SK-N-SH (cell line): ENCODE measurements around the gene RIC3. TPM values are rescaled to one million over a fixed set of nuclear protein-coding genes. Genes with fewer than 3 reads are reported as not detected.

Source experiments
- CTCF ChIA-PET: fragments of 300-600, 350-600 bp; formaldehyde crosslinking; extraction: SDS; loops from one replicate; lab custom pipeline; 2021; lab: Yijun Ruan, JAX
- POLR2A ChIA-PET: fragments of 350-600 bp; sonication (Branson Sonifier 250); formaldehyde crosslinking; extraction: SDS; loops from one replicate; lab custom pipeline; 2020; ENCODE audit warnings: antibody characterized with exemption, inconsistent platforms; lab: Yijun Ruan, JAX
- DNase-seq: peaks from one replicate; pipeline ENCODE4 v3.0.0; 2012
- H2AFZ ChIP-seq: fragments of 200-600 bp; sonication (generic); 2 replicates; pipeline ENCODE4 v1.8.1; 2016; ENCODE audit warnings: antibody characterized with exemption, mild to moderate bottlenecking, low read depth
- H3F3A ChIP-seq: fragments of 200-600 bp; sonication (generic); replicated peaks from 2 replicates; pipeline ENCODE3; 2016; ENCODE audit warnings: antibody characterized with exemption, mild to moderate bottlenecking; ENCODE audit not compliant: insufficient read depth
- H3K27ac ChIP-seq, 2 experiments: fragments of 200-500 bp in 1 of 2; fragments of 200-600 bp in 1 of 2; sonication (Bioruptor generic) in 1 of 2; sonication (generic), shearing (Covaris generic) in 1 of 2; 2 replicates each; pipeline versions ENCODE4 v1.5.1 to v1.6.1; 2014 to 2016; ENCODE audit warnings: low read depth in 2 of 2, inconsistent platforms in 1 of 2, low read length in 1 of 2, mild to moderate bottlenecking in 1 of 2, mixed read lengths in 1 of 2
- H3K27me3 ChIP-seq: fragments of 200-600 bp; sonication (generic), shearing (Covaris generic); 2 replicates; pipeline ENCODE4 v1.6.1; 2016; ENCODE audit warnings: mixed run types; ENCODE audit not compliant: insufficient read depth
- H3K36me3 ChIP-seq, 2 experiments: fragments of 200-500 bp in 1 of 2; fragments of 200-600 bp in 1 of 2; sonication (Bioruptor generic) in 1 of 2; sonication (generic) in 1 of 2; replicated peaks in 1 of 2; 2 replicates each; pipeline versions ENCODE3 to v1.5.1; 2014 to 2016; ENCODE audit warnings: low read length in 1 of 2, mild to moderate bottlenecking in 1 of 2; ENCODE audit not compliant: insufficient read depth in 2 of 2, control insufficient read depth in 1 of 2
- H3K4me1 ChIP-seq, 2 experiments: fragments of 200-500 bp in 1 of 2; fragments of 200-600 bp in 1 of 2; sonication (Bioruptor generic) in 1 of 2; sonication (generic), shearing (Covaris generic) in 1 of 2; 2 replicates each; pipeline versions ENCODE4 v1.5.1 to v1.6.1; 2014 to 2016; ENCODE audit warnings: low read depth in 1 of 2, low read length in 1 of 2, mixed run types in 1 of 2; ENCODE audit not compliant: insufficient read depth in 2 of 2, control insufficient read depth in 1 of 2
- H3K4me2 ChIP-seq: fragments of 200-600 bp; sonication (generic), shearing (Covaris generic); 2 replicates; pipeline ENCODE4 v1.6.1; 2017; ENCODE audit warnings: mixed run types
- H3K4me3 ChIP-seq, 2 experiments: fragments of 200-500 bp in 1 of 2; fragments of 200-600 bp in 1 of 2; sonication (Bioruptor generic) in 1 of 2; sonication (generic), shearing (Covaris generic) in 1 of 2; 2 replicates each; pipeline versions ENCODE4 v1.5.1 to v1.8.1; 2014 to 2016; ENCODE audit warnings: low read depth in 2 of 2, inconsistent platforms in 1 of 2, low read length in 1 of 2, mild to moderate bottlenecking in 1 of 2, mixed read lengths in 1 of 2, moderate library complexity in 1 of 2
- H3K79me2 ChIP-seq: fragments of 200-600 bp; sonication (generic); 2 replicates; pipeline ENCODE4 v1.8.1; 2017; ENCODE audit warnings: mild to moderate bottlenecking; ENCODE audit not compliant: insufficient read depth
- H3K9ac ChIP-seq: fragments of 200-600 bp; sonication (generic); 2 replicates; pipeline ENCODE4 v1.6.1; 2017; ENCODE audit warnings: mixed run types
- H3K9me2 ChIP-seq: fragments of 200-600 bp; sonication (generic); 2 replicates; pipeline ENCODE4 v1.6.1; 2017; ENCODE audit warnings: mixed run types
- H3K9me3 ChIP-seq: fragments of 200-600 bp; sonication (generic); 2 replicates; pipeline ENCODE4 v1.6.1; 2017; ENCODE audit warnings: mixed run types, mild to moderate bottlenecking, moderate library complexity
- H4K20me1 ChIP-seq: fragments of 200-600 bp; sonication (generic); 2 replicates; pipeline ENCODE4 v1.6.1; 2017; ENCODE audit warnings: mild to moderate bottlenecking, mixed run types; ENCODE audit not compliant: insufficient read depth
- CHD2 ChIP-seq: fragments of 150-350 bp; IDR thresholded peaks from 2 replicates; pipeline ENCODE4 v1.6.1; 2018; ENCODE audit warnings: low read length; ENCODE audit not compliant: partially characterized antibody
- ELF1 ChIP-seq: IDR thresholded peaks from 2 replicates; pipeline ENCODE4 v1.4.0; 2012
- EP300 ChIP-seq, 2 experiments: IDR thresholded peaks; 2 replicates each; pipeline versions ENCODE4 v1.4.0 to v1.6.1; 2012; ENCODE audit warnings: borderline replicate concordance in 1 of 2, low read depth in 1 of 2, low read length in 1 of 2
- FOXM1 ChIP-seq: IDR thresholded peaks from 2 replicates; pipeline ENCODE4 v1.4.0; 2012; ENCODE audit warnings: low read depth, mild to moderate bottlenecking
- GABPA ChIP-seq: IDR thresholded peaks from 2 replicates; pipeline ENCODE4 v1.4.0; 2012; ENCODE audit warnings: low read depth, mild to moderate bottlenecking
- JUND ChIP-seq: IDR thresholded peaks from 2 replicates; pipeline ENCODE4 v1.4.0; 2012
- MEF2A ChIP-seq: IDR thresholded peaks from 2 replicates; pipeline ENCODE4 v1.4.0; 2012; ENCODE audit warnings: low read depth, borderline replicate concordance
- RCOR1 ChIP-seq: fragments of 150-350 bp; IDR thresholded peaks from 2 replicates; pipeline ENCODE4 v1.6.1; 2017; ENCODE audit warnings: antibody characterized with exemption, low read length
- RFX5 ChIP-seq: IDR thresholded peaks from 2 replicates; pipeline ENCODE4 v1.6.1; 2012; ENCODE audit warnings: mild to moderate bottlenecking, improper control_type of control experiment, low read length
- SIN3A ChIP-seq: IDR thresholded peaks from 2 replicates; pipeline ENCODE4 v1.6.1; 2012; ENCODE audit warnings: low read depth, mild to moderate bottlenecking, low read length, moderate library complexity, borderline replicate concordance
- TEAD4 ChIP-seq: IDR thresholded peaks from 2 replicates; pipeline ENCODE4 v1.4.0; 2012; ENCODE audit warnings: mild to moderate bottlenecking, borderline replicate concordance; ENCODE audit not compliant: insufficient read depth
- YY1 ChIP-seq: IDR thresholded peaks from 2 replicates; pipeline ENCODE4 v1.4.0; 2012; ENCODE audit warnings: low read depth, mild to moderate bottlenecking
- WGBS: methylation state at CpG from one replicate; pipeline ENCODE4 v1.1.6; 2017; ENCODE audit warnings: low lambda C conversion rate; 5-methylcytosine and 5-hydroxymethylcytosine counted together
- polyA plus RNA-seq, 3 experiments: library from polyadenylated mRNA; depleted of rRNA; stranded (reverse); fragments of >200 nt; gene quantifications; 2 replicates each; pipeline ENCODE4 v1.2.3, GENCODE V29; 2012
- TF ChIP-seq, protein P1 (sequence below): IDR thresholded peaks from 2 replicates; pipeline ENCODE4 v1.6.1; 2012; ENCODE audit warnings: mild to moderate bottlenecking, low read depth, low read length, moderate library complexity
- TF ChIP-seq, protein P2 (sequence below): IDR thresholded peaks from 2 replicates; pipeline ENCODE4; 2012
- TF ChIP-seq, protein P3 (sequence below): IDR thresholded peaks from 2 replicates; pipeline ENCODE4 v1.4.0; 2012; ENCODE audit warnings: low read depth, borderline replicate concordance

RIC3 gene
- polyA plus RNA-seq, 1 of the 3 experiments (the other 2 are of a cell fraction), result 0.54 TPM

DNA sequence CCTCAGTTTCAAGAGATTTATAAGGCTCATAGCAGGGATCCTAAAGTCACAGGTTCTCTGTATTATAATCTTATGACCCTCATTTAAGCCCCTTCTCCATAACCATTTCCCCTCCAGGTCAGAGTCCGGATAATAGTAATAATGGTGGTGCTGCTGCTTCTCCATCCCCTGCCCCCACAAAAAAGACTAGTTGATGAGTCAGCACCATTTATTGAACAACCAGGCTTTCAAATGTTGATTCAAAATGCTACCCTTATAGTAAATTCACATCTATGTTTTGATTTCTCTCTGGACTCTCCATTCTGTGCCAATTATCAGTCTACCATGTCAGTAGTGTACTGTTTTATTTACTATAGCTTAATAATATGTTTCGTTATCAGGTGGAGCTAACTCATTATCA lies 17.6 kb upstream of the RIC3 start:
- Histone ChIP-seq H3K4me2 (no peak overlapping the region), H4K20me1 (no peaks in the 10 kb centered on the region), H3K4me3 (no peak overlapping the region), H3K79me2 (no peaks in the 10 kb centered on the region)
- 58% methylated on average over 2 of the region's 2 CpGs for WGBS
- TF ChIP-seq SIN3A (no peak), FOXM1 (no peak), RFX5 (no peak), MEF2A (no peak), YY1 (no peak), EP300 (IDR thresholded peaks at IDR 0.05; ENCODE audit: borderline replicate concordance in 1 of 2, low read depth in 1 of 2, low read length in 1 of 2) (no peak), GABPA (no peak), RCOR1 (no peak), CHD2 (no peak), JUND (no peak), ELF1 (no peak), TEAD4 (no peak)
- TF ChIP-seq, protein P1, sequence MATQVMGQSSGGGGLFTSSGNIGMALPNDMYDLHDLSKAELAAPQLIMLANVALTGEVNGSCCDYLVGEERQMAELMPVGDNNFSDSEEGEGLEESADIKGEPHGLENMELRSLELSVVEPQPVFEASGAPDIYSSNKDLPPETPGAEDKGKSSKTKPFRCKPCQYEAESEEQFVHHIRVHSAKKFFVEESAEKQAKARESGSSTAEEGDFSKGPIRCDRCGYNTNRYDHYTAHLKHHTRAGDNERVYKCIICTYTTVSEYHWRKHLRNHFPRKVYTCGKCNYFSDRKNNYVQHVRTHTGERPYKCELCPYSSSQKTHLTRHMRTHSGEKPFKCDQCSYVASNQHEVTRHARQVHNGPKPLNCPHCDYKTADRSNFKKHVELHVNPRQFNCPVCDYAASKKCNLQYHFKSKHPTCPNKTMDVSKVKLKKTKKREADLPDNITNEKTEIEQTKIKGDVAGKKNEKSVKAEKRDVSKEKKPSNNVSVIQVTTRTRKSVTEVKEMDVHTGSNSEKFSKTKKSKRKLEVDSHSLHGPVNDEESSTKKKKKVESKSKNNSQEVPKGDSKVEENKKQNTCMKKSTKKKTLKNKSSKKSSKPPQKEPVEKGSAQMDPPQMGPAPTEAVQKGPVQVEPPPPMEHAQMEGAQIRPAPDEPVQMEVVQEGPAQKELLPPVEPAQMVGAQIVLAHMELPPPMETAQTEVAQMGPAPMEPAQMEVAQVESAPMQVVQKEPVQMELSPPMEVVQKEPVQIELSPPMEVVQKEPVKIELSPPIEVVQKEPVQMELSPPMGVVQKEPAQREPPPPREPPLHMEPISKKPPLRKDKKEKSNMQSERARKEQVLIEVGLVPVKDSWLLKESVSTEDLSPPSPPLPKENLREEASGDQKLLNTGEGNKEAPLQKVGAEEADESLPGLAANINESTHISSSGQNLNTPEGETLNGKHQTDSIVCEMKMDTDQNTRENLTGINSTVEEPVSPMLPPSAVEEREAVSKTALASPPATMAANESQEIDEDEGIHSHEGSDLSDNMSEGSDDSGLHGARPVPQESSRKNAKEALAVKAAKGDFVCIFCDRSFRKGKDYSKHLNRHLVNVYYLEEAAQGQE, result no peak
- TF ChIP-seq, protein P2, sequence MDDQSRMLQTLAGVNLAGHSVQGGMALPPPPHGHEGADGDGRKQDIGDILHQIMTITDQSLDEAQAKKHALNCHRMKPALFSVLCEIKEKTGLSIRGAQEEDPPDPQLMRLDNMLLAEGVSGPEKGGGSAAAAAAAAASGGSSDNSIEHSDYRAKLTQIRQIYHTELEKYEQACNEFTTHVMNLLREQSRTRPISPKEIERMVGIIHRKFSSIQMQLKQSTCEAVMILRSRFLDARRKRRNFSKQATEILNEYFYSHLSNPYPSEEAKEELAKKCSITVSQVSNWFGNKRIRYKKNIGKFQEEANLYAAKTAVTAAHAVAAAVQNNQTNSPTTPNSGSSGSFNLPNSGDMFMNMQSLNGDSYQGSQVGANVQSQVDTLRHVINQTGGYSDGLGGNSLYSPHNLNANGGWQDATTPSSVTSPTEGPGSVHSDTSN, result no peak
- TF ChIP-seq, protein P3, sequence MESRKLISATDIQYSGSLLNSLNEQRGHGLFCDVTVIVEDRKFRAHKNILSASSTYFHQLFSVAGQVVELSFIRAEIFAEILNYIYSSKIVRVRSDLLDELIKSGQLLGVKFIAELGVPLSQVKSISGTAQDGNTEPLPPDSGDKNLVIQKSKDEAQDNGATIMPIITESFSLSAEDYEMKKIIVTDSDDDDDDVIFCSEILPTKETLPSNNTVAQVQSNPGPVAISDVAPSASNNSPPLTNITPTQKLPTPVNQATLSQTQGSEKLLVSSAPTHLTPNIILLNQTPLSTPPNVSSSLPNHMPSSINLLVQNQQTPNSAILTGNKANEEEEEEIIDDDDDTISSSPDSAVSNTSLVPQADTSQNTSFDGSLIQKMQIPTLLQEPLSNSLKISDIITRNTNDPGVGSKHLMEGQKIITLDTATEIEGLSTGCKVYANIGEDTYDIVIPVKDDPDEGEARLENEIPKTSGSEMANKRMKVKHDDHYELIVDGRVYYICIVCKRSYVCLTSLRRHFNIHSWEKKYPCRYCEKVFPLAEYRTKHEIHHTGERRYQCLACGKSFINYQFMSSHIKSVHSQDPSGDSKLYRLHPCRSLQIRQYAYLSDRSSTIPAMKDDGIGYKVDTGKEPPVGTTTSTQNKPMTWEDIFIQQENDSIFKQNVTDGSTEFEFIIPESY, result no peak
- TF ChIP-seq, all 33 proteins: peak for 0
- Histone ChIP-seq H3K36me3 (no peaks in the 10 kb centered on the region), H3K27me3 (no peaks in the 10 kb centered on the region), H3F3A (no peaks in the 10 kb centered on the region), H3K9me3 (no peaks in the 10 kb centered on the region), H3K9me2 (no peaks in the 10 kb centered on the region), H3K4me1 (no peaks in the 10 kb centered on the region), H2AFZ (no peak overlapping the region), H3K9ac (no peak overlapping the region), H3K27ac (no peak overlapping the region)
- POLR2A ChIA-PET, result no interaction called here
- CTCF ChIA-PET, result interaction anchor here (0.6 to 0.7 kb wide), 2 partner anchors 75 to 466 kb away, joined by 3 to 4 read pairs; no protein-coding TSS in a partner anchor
- no peak for DNase-seq
